Subcutaneous abdominal adipose tissue (tissue), 5 donors: ENCODE results near the gene TANGO2.

Experiments used
- H3K27ac ChIP-seq: one replicate; pipeline ENCODE4 v1.7.0; 2013; ENCODE audit warnings: low read depth, mild to moderate bottlenecking, inconsistent platforms, low read length, moderate library complexity
- H3K27me3 ChIP-seq, 5 donors: one replicate each; pipeline ENCODE4 v1.7.0; 2013; ENCODE audit warnings: low read length in 5 of 5, inconsistent platforms in 1 of 5; ENCODE audit not compliant: control insufficient read depth in 5 of 5, insufficient read depth in 4 of 5
- H3K36me3 ChIP-seq, 5 donors: one replicate each; pipeline ENCODE4 v1.7.0; 2013; ENCODE audit warnings: low read length in 5 of 5; ENCODE audit not compliant: control insufficient read depth in 5 of 5, insufficient read depth in 5 of 5
- H3K4me1 ChIP-seq, 5 donors: one replicate each; pipeline ENCODE4 v1.7.0; 2013; ENCODE audit warnings: low read length in 5 of 5, mild to moderate bottlenecking in 3 of 5, moderate library complexity in 1 of 5; ENCODE audit not compliant: control insufficient read depth in 5 of 5, insufficient read depth in 5 of 5
- H3K4me3 ChIP-seq, 5 donors: one replicate each; pipeline ENCODE4 v1.7.0; 2013; ENCODE audit warnings: low read length in 5 of 5, low read depth in 1 of 5
- H3K9ac ChIP-seq, 5 donors: one replicate each; pipeline ENCODE4 v1.7.0; 2013; ENCODE audit warnings: low read length in 5 of 5, mild to moderate bottlenecking in 4 of 5, moderate library complexity in 3 of 5
- H3K9me3 ChIP-seq, 5 donors: one replicate each; pipeline ENCODE4 v1.7.0; 2013; ENCODE audit warnings: low read length in 5 of 5; ENCODE audit not compliant: control insufficient read depth in 5 of 5
- donor health status: healthy.
- donor health status: healthy.
- donor health status: healthy.
- donor health status: healthy.
- donor health status: healthy.

TANGO2 gene

GRCh38 chr22:19976671-19977070 is 44.2 kb upstream of the TANGO2 start:
- H3K27me3 ChIP-seq: no peaks in the 10 kb centered on the region
- H3K9me3 ChIP-seq: no peaks in the 10 kb centered on the region
- no peak overlapping the region for H3K9ac ChIP-seq
- H3K4me1 ChIP-seq: peaks cover 0 to 15% (median 0%) of the 10 kb centered on the region in 5 donors
- H3K27ac ChIP-seq: no peak overlapping the region
- H3K36me3 ChIP-seq: peaks cover 0 to 63% (median 49%) of the 10 kb centered on the region in 5 donors
- H3K4me3 ChIP-seq: no peak overlapping the region

GRCh38 chr22:19977296-19978243 is 43.3 kb upstream of the TANGO2 start:
- no peaks in the 10 kb centered on the region for H3K9me3 ChIP-seq
- H3K4me1 ChIP-seq: peaks cover 0 to 15% (median 0%) of the 10 kb centered on the region in 5 donors
- no peak overlapping the region for H3K4me3 ChIP-seq
- no peaks in the 10 kb centered on the region for H3K27me3 ChIP-seq
- H3K36me3 ChIP-seq: peaks cover 0 to 57% (median 45%) of the 10 kb centered on the region in 5 donors
- H3K27ac ChIP-seq: no peak overlapping the region
- H3K9ac ChIP-seq: no peak overlapping the region

GRCh38 chr22:19978748-19979147 is 42.2 kb upstream of the TANGO2 start:
- Histone ChIP-seq H3K9me3 (no peaks in the 10 kb centered on the region), H3K9ac (no peak overlapping the region), H3K27me3 (no peaks in the 10 kb centered on the region), H3K36me3 (peaks cover 0 to 49% (median 38%) of the 10 kb centered on the region in 5 donors), H3K4me1 (peaks cover 0 to 15% (median 0%) of the 10 kb centered on the region in 5 donors), H3K27ac (no peak overlapping the region), H3K4me3 (no peak overlapping the region)

- H3K4me3 ChIP-seq: no peak overlapping the region
- H3K9ac ChIP-seq: no peak overlapping the region
- peaks cover 0 to 13% (median 2%) of the 10 kb centered on the region in 5 donors for H3K4me1 ChIP-seq
- no peak overlapping the region for H3K27ac ChIP-seq
- H3K9me3 ChIP-seq: no peaks in the 10 kb centered on the region
- H3K36me3 ChIP-seq: peaks cover 0 to 48% (median 36%) of the 10 kb centered on the region in 5 donors
- H3K27me3 ChIP-seq: no peaks in the 10 kb centered on the region
Observed at GRCh38 chr22:19979712-19980493, 41.0 kb upstream of the TANGO2 start.

GRCh38 chr22:19980766-19981165 is 40.1 kb upstream of the TANGO2 start:
- Histone ChIP-seq H3K36me3 (peaks cover 0 to 48% (median 36%) of the 10 kb centered on the region in 5 donors), H3K9me3 (no peaks in the 10 kb centered on the region), H3K4me3 (no peak overlapping the region), H3K4me1 (peaks cover 0 to 13% (median 7%) of the 10 kb centered on the region in 5 donors), H3K27me3 (no peaks in the 10 kb centered on the region), H3K9ac (no peak overlapping the region), H3K27ac (no peak overlapping the region)

- Histone ChIP-seq H3K27me3 (no peaks in the 10 kb centered on the region), H3K4me1 (peaks cover 3 to 18% (median 13%) of the 10 kb centered on the region in 5 donors), H3K36me3 (peaks cover 0 to 48% (median 36%) of the 10 kb centered on the region in 5 donors), H3K9me3 (no peaks in the 10 kb centered on the region), H3K27ac (no peak overlapping the region), H3K4me3 (no peak overlapping the region), H3K9ac (no peak overlapping the region)
Observed at GRCh38 chr22:19981171-19981960, 39.5 kb upstream of the TANGO2 start.

GRCh38 chr22:19981961-19982920 is 38.7 kb upstream of the TANGO2 start:
- H3K9me3 ChIP-seq: no peaks in the 10 kb centered on the region
- no peaks in the 10 kb centered on the region for H3K27me3 ChIP-seq
- H3K4me3 ChIP-seq: no peak overlapping the region
- H3K27ac ChIP-seq: no peak overlapping the region
- H3K9ac ChIP-seq: no peak overlapping the region
- peaks cover 0 to 45% (median 36%) of the 10 kb centered on the region in 5 donors for H3K36me3 ChIP-seq
- H3K4me1 ChIP-seq: peaks cover 3 to 24% (median 19%) of the 10 kb centered on the region in 5 donors

GRCh38 chr22:19982991-19983578 is 37.8 kb upstream of the TANGO2 start:
- H3K27ac ChIP-seq: no peak overlapping the region
- peaks cover 3 to 33% (median 23%) of the 10 kb centered on the region in 5 donors for H3K4me1 ChIP-seq
- H3K27me3 ChIP-seq: no peaks in the 10 kb centered on the region
- no peak overlapping the region for H3K4me3 ChIP-seq
- H3K9ac ChIP-seq: no peak overlapping the region
- no peaks in the 10 kb centered on the region for H3K9me3 ChIP-seq
- H3K36me3 ChIP-seq: peaks cover 0 to 39% (median 32%) of the 10 kb centered on the region in 5 donors
